C4-2B (cell line): ENCODE data around the gene CEP72.
"Not testable (repeated sequence)": the region's sequence is repeated elsewhere in the genome, so short reads cannot be mapped to it uniquely, and the experiment has no call there.

Source experiments
- CTCF ChIP-seq: fragments of 450-650 bp; conservative IDR thresholded peaks from 2 replicates; pipeline ENCODE4 v1.5.1; 2017; ENCODE audit warnings: mild to moderate bottlenecking
- ZFX ChIP-seq: fragments of 450-650 bp; IDR thresholded peaks from 2 replicates; pipeline ENCODE4 v1.6.1; 2017

DNA sequence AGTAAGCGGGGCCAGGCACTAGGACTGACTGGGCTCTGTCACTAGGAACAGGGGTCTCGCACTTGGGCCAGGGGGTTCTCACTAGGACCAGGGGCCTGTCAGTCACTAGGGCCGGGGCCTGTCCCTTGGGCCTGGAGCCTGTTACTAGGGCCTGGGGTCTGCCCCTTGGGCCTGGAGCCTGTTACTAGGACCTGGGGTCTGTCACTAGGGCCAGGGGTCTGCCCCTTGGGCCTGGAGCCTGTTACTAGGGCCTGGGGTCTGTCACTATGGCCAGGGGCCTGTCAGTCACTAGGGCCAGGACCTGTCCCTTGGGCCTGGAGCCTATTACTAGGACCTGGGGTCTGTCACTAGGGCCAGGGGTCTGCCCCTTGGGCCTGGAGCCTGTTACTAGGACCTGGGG, 70.1 kb downstream of the CEP72 start:
- TF ChIP-seq CTCF, ZFX: not testable (repeated sequence)
